ENCODE measurements around the gene ZC3H14. TPM values are rescaled to one million over a fixed set of nuclear protein-coding genes. Genes with fewer than 3 reads are reported as not detected.

The ZC3H14 gene
- total and polyA plus RNA-seq, 10 of the 15 experiments (the other 5 are each of a cell fraction or from before 2014, with no cell fraction given), result 17.9 to 97.1 (median 47.6) TPM

DNA sequence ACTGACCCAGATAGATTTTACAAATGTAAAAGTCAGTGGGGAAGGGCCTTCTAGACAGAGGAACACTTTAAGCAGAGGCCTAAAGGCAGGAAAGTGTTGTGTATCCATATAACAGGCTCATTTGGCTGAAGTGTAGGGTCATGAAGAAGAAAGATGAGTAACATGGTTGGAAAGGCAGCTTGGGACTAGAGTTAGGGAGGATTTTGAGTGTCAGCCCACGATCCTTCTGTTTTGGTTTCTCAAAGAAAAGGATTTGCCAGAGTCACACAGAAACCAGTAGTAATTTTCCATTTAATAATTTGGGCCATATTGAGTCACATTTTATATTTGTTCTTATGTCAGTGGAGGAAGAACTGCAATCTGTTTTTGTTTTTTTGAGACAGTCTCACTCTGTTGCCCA is 76.4 kb downstream of the ZC3H14 start (continued):
- TF ChIP-seq, protein P1, sequence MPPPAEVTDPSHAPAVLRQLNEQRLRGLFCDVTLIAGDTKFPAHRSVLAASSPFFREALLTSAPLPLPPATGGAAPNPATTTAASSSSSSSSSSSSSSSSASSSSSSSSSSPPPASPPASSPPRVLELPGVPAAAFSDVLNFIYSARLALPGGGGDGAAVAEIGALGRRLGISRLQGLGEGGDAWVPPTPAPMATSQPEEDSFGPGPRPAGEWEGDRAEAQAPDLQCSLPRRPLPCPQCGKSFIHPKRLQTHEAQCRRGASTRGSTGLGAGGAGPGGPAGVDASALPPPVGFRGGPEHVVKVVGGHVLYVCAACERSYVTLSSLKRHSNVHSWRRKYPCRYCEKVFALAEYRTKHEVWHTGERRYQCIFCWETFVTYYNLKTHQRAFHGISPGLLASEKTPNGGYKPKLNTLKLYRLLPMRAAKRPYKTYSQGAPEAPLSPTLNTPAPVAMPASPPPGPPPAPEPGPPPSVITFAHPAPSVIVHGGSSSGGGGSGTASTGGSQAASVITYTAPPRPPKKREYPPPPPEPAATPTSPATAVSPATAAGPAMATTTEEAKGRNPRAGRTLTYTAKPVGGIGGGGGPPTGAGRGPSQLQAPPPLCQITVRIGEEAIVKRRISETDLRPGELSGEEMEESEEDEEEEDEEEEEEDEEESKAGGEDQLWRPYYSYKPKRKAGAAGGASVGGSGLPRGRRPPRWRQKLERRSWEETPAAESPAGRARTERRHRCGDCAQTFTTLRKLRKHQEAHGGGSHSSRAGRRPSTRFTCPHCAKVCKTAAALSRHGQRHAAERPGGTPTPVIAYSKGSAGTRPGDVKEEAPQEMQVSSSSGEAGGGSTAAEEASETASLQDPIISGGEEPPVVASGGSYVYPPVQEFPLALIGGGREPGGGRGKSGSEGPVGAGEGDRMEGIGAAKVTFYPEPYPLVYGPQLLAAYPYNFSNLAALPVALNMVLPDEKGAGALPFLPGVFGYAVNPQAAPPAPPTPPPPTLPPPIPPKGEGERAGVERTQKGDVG (CRISPR knock-in tag; IDR thresholded peaks at IDR 0.05), result no peak
- no peak for TF ChIP-seq SUPT20H (IDR thresholded peaks at IDR 0.05; ENCODE audit: borderline replicate concordance, control insufficient read depth, low read depth, low read length)
- TF ChIP-seq, protein P2, sequence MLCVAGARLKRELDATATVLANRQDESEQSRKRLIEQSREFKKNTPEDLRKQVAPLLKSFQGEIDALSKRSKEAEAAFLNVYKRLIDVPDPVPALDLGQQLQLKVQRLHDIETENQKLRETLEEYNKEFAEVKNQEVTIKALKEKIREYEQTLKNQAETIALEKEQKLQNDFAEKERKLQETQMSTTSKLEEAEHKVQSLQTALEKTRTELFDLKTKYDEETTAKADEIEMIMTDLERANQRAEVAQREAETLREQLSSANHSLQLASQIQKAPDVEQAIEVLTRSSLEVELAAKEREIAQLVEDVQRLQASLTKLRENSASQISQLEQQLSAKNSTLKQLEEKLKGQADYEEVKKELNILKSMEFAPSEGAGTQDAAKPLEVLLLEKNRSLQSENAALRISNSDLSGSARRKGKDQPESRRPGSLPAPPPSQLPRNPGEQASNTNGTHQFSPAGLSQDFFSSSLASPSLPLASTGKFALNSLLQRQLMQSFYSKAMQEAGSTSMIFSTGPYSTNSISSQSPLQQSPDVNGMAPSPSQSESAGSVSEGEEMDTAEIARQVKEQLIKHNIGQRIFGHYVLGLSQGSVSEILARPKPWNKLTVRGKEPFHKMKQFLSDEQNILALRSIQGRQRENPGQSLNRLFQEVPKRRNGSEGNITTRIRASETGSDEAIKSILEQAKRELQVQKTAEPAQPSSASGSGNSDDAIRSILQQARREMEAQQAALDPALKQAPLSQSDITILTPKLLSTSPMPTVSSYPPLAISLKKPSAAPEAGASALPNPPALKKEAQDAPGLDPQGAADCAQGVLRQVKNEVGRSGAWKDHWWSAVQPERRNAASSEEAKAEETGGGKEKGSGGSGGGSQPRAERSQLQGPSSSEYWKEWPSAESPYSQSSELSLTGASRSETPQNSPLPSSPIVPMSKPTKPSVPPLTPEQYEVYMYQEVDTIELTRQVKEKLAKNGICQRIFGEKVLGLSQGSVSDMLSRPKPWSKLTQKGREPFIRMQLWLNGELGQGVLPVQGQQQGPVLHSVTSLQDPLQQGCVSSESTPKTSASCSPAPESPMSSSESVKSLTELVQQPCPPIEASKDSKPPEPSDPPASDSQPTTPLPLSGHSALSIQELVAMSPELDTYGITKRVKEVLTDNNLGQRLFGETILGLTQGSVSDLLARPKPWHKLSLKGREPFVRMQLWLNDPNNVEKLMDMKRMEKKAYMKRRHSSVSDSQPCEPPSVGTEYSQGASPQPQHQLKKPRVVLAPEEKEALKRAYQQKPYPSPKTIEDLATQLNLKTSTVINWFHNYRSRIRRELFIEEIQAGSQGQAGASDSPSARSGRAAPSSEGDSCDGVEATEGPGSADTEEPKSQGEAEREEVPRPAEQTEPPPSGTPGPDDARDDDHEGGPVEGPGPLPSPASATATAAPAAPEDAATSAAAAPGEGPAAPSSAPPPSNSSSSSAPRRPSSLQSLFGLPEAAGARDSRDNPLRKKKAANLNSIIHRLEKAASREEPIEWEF (IDR thresholded peaks at IDR 0.05; ENCODE audit: insufficient replicate concordance, low read depth, low read length), result no peak
- TF ChIP-seq RB1 (IDR thresholded peaks at IDR 0.05; ENCODE audit: borderline replicate concordance), result no peak

Measured in GM12878 (cell line).